WTC11 (cell line): ENCODE measurements around the gene OR6K3.

ENCODE experiments used
- ESRRA ChIP-seq: sonication (generic); formaldehyde crosslinking; IDR thresholded peaks from 2 replicates; pipeline ENCODE4 v1.8.1; 2022; ENCODE audit warnings: mild to moderate bottlenecking, missing genetic modification reagents, borderline replicate concordance
- GABPB1 ChIP-seq: sonication (generic); formaldehyde crosslinking; IDR thresholded peaks from 2 replicates; pipeline ENCODE4 v1.8.1; 2023; ENCODE audit warnings: mild to moderate bottlenecking, missing genetic modification reagents
- IRF2 ChIP-seq: sonication (generic); formaldehyde crosslinking; IDR thresholded peaks from 2 replicates; pipeline ENCODE4 v1.8.0; 2022; ENCODE audit warnings: low read depth, missing genetic modification reagents, borderline replicate concordance
- MYBL2 ChIP-seq: sonication (generic); formaldehyde crosslinking; IDR thresholded peaks from 2 replicates; pipeline ENCODE4 v1.8.1; 2023; ENCODE audit warnings: mild to moderate bottlenecking, moderate library complexity, missing genetic modification reagents
- NFYB ChIP-seq: sonication (generic); formaldehyde crosslinking; conservative IDR thresholded peaks from 2 replicates; pipeline ENCODE4 v1.8.0; 2022; ENCODE audit warnings: low read depth, missing genetic modification reagents
- SP1 ChIP-seq: sonication (generic); formaldehyde crosslinking; conservative IDR thresholded peaks from 2 replicates; pipeline ENCODE4 v1.8.1; 2022; ENCODE audit warnings: missing genetic modification reagents
- TF ChIP-seq, protein P1 (sequence below): fragments of 200-600 bp; IDR thresholded peaks from 2 replicates; pipeline ENCODE4 v1.8.0; 2022; ENCODE audit warnings: antibody characterized with exemption
- TF ChIP-seq, protein P2 (sequence below): fragments of 250-450 bp; sonication (Bioruptor Pico); IDR thresholded peaks from 2 replicates; pipeline ENCODE4 v2.1.2; 2022; ENCODE audit warnings: mild to moderate bottlenecking, moderate library complexity
- TF ChIP-seq, protein P3 (sequence below): sonication (generic); formaldehyde crosslinking; IDR thresholded peaks from 2 replicates; pipeline ENCODE4 v1.8.0; 2023; ENCODE audit warnings: missing genetic modification reagents

DNA sequence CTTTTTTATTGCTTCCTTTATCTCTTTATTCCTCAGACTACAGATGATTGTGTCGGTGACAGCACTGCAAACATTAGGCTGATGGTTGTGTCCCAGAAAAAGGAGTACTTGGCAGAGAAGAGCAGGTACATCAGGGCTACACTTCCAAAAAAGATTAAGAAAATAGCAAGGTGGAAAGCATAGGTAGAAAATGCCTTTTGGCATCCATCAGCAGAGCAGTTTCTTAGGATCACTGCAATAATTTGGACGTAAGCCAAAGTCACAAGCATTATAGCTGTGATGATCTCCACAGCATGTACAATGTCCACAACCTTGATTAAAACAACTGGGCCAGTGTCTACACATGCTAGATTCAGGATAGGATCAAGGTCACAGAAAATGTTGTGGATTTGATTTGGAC, 25.9 kb downstream of the OR6K3 start:
- TF ChIP-seq, protein P1, sequence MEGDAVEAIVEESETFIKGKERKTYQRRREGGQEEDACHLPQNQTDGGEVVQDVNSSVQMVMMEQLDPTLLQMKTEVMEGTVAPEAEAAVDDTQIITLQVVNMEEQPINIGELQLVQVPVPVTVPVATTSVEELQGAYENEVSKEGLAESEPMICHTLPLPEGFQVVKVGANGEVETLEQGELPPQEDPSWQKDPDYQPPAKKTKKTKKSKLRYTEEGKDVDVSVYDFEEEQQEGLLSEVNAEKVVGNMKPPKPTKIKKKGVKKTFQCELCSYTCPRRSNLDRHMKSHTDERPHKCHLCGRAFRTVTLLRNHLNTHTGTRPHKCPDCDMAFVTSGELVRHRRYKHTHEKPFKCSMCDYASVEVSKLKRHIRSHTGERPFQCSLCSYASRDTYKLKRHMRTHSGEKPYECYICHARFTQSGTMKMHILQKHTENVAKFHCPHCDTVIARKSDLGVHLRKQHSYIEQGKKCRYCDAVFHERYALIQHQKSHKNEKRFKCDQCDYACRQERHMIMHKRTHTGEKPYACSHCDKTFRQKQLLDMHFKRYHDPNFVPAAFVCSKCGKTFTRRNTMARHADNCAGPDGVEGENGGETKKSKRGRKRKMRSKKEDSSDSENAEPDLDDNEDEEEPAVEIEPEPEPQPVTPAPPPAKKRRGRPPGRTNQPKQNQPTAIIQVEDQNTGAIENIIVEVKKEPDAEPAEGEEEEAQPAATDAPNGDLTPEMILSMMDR = no peak
- TF ChIP-seq, protein P2, sequence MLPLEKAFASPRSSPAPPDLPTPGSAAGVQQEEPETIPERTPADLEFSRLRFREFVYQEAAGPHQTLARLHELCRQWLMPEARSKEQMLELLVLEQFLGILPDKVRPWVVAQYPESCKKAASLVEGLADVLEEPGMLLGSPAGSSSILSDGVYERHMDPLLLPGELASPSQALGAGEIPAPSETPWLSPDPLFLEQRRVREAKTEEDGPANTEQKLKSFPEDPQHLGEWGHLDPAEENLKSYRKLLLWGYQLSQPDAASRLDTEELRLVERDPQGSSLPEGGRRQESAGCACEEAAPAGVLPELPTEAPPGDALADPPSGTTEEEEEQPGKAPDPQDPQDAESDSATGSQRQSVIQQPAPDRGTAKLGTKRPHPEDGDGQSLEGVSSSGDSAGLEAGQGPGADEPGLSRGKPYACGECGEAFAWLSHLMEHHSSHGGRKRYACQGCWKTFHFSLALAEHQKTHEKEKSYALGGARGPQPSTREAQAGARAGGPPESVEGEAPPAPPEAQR = no peak
- TF ChIP-seq, protein P3, sequence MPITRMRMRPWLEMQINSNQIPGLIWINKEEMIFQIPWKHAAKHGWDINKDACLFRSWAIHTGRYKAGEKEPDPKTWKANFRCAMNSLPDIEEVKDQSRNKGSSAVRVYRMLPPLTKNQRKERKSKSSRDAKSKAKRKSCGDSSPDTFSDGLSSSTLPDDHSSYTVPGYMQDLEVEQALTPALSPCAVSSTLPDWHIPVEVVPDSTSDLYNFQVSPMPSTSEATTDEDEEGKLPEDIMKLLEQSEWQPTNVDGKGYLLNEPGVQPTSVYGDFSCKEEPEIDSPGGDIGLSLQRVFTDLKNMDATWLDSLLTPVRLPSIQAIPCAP (CRISPR knock-in tag) = no peak
- no peak for TF ChIP-seq NFYB (CRISPR knock-in tag)
- no peak for TF ChIP-seq MYBL2 (CRISPR knock-in tag)
- TF ChIP-seq ESRRA (CRISPR knock-in tag) = no peak
- TF ChIP-seq GABPB1 = no peak
- no peak for TF ChIP-seq SP1
- no peak for TF ChIP-seq IRF2 (CRISPR knock-in tag)
